Stimulated activated CD8-positive, alpha-beta memory T cell treated with anti-CD3 and anti-CD28 coated beads, Interleukin-15, amount 100 ng/mL, for 24 hours (primary cell): Measurements from ENCODE around the gene PPP1R11.

ENCODE experiments used
- DNase-seq: peaks from one replicate; pipeline ENCODE4 v3.0.0-alpha.2; 2020; ENCODE audit warnings: low read depth

PPP1R11 gene

DNA sequence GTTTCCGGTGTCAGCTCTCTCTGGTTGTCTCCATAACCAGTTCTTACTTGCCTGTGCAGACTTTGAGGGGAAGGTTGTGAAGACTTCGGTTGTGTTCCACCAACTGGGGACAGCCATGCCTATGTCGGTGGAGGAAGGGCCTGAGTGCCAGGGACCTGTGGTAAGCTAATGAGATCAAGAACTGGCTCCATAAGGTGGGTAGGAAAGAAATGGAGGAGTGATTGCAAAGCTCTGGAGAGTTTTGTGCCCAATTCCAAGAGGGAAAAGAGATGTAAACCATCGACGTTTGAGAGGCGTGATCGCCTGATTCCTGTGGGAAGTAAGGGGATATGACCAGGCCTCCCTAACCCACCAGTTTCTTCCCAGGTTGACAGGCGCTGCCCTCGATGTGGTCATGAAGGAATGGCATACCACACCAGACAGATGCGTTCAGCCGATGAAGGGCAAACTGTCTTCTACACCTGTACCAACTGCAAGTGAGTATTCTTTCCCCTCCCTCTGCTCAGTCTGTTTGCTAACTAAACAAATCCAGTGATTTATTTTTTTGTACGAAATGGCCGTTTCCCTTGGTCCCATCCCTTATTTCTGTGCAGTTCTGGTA, 5.0 kb upstream of the PPP1R11 start:
- no peak for DNase-seq

DNA sequence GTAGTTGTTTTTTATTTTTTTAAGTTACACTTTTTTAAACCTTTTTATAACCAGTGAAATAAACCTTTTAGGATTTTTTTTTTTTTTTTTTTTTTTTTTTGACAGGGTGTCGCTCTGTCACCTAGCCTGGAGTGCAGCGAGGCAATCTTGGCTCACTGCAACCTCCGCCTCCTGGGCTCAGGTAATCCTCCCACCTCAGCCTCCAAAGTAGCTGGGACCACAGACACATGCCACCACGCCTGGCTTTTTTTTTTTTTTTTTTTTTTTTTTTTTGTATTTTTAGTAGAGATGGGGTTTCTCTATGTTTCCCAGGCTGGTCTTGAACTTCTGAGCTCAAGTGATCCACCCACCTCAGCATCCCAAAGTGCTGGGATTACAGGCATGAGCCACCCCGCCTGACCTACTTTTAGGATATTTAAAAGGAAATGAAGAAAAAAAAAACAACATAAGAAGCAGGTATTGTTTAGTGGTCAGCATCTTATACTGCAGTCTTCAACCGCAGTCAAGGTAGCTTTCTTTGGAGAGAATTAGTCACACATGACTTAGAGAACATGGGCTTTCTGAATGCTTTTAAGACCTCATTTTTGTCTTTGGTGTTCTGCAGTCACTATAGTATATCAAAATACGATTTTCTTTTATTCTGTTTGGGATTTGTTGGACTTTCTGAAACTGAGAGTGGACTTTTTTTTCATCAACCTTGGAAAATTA, 4.4 kb upstream of the PPP1R11 start:
- no peak for DNase-seq

DNA sequence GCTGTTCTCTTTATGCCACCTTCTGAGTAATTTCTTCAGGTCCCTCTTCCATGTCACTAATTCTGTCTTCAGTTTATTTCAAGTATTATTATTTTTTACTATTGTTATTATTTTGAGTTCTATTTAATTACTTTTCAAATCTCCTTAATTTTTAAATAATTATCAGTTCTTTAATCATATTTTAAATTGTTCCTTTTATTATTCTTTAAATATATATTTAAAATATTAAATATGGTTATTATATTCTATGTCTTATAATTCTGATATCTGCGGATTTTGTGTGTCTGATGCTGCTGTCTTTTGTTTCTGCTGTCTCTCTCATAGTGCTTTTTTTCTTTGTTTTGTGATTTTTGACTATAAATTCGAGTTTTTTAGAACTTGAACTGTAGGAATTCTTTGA, 3.7 kb upstream of the PPP1R11 start:
- no peak for DNase-seq

DNA sequence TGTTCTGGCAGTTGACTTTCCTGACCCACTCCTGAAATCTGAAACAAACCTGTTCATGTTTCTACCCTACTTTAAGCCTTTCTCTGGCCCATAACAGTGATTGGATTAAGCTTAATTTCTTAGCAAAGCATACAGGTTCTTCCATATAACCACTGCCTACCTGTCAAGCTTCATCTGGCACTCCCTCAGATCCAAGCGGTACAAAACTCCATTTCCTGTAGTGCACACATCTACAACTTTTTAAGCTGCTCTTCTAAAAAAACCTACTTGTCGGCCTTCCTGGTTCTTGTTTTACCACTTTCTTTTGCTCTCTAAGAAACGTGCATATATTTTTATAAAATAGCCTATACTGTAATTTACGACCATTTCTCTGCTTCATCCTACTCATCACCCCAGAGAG, 916 bp upstream of the PPP1R11 start:
- DNase-seq: no peak

GRCh38 chr6:30067460-30068139, 602 bp downstream of the PPP1R11 start:
- no peak for DNase-seq

DNA sequence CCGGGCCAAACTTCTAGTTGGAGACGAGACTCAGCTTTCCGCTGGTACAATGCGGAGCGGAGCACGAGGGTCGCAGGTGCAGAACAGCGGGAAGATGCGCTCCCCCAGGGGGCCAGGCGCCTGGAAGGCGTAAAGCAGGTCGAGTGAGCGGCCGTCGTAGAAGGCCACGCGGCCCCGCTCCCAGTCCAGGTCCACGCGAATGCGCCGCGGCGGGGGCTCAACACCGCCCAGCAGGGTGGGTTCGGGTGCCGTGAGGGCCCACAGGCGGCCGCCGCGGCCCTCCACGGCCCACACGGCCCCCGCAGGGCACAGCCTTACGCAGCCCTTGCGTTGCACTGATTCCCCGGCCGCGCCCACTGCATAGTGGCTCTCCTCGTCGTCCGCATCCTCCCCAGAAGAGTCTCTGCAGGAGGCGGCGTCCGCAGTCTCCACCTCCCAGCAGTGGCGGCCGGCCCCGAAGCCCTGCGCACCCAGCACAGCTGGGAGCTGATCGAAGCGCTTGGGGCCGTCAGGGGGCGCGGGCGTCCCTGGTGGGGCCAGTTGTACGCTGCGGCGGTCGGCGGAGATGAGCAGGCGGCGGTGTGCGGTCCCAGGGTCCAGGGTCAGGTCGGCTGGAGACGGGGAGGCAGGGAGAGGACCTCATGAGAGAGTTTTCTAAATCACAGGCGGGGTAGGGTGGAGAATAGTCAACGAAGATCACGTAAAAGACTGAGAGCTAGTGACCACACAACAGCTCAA, 4.3 kb downstream of the PPP1R11 start:
- DNase-seq: no peak

- no peak for DNase-seq
These were observed 4.9 kb downstream of the PPP1R11 start for GRCh38 chr6:30071858-30072257.

- no peak for DNase-seq
These were observed 6.7 kb downstream of the PPP1R11 start for GRCh38 chr6:30073489-30074235.

GRCh38 chr6:30074331-30075093, 7.5 kb downstream of the PPP1R11 start:
- no peak for DNase-seq

DNA sequence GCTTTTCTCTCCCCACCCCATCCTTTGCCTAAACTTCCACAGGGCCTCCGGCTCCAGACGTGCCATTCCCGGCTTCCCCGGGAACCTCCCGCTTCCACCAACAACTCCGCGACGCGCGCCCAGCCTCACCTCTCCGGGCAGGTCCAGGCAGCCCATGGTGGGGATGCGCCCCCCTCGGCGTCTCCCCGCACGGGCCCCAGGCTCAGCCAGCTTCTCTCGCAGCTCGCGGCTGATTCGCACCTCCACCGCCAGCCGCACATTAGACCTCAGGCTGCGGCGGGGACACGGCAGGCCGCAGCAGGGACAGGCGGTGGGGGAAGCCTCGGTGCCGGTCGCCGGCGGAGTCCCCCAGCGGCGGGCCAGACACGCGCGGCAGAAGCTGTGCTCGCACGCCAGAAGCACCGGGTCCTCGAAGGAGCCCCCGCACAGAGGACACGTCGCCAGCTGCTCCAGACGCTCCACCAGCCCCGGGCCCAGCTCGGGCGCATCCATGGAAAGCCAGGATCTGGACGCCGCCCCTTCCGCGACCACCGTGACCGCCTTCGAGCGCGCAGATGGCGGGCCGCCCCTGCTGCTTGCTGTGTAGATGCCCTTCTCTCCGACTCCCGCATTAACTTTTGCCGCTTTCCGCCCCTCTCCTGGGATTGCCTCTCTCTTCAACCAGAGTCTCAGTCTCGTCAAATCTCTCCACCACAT, 8.2 kb downstream of the PPP1R11 start, which contains the start of gene RNF39:
Gene RNF39, minus strand, starts transcription at position 676 of the 696 bp plus-strand sequence. Its CDS starts 184 bp downstream, at position 492.
- no peak for DNase-seq

GRCh38 chr6:30075790-30076732, 9.1 kb downstream of the PPP1R11 start:
- DNase-seq: no peak

GRCh38 chr6:30077218-30077617, 10.2 kb downstream of the PPP1R11 start:
- DNase-seq: no peak

- DNase-seq: no peak
These were observed 20.9 kb downstream of the PPP1R11 start for GRCh38 chr6:30087876-30088275.

GRCh38 chr6:30091577-30092381, 24.8 kb downstream of the PPP1R11 start:
- DNase-seq: no peak

DNA sequence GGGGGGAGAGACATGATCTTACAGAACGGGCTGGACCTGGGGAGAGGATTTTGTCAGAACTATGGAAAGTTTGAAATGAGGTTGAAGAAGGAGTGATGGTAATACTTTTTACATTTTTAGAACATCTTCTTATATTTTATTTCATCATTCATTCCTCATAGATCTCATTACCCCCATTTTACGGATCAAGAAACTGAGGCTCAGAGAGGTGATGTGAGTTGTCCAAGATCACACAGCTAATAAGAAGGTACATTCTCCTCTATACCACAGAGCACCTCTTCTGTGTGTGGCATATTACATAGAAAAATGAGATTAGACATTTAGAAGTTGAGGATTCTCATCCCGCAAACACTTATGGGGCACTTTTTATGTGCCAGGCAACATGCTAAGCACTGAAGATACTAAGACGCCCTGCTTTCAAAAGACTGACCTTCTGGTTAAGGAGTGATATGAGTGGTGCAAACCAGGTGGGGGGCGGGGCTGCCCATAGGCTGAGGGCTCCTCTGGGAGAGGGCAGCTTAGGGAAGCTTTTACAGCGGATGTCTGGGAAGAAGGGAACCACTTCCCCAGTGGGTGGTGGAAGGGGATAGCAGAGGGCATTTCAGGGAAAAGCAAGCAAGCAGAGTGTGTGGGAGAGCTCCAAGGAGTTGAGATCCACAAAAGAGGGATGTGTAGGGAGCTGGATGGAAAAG, 26.0 kb downstream of the PPP1R11 start:
- no peak for DNase-seq

- no peak for DNase-seq
These were observed 27.1 kb downstream of the PPP1R11 start for GRCh38 chr6:30093951-30094661.

GRCh38 chr6:30096829-30097228, 29.8 kb downstream of the PPP1R11 start:
- DNase-seq: no peak
